OCI-LY1 (cell line): ENCODE results near the gene SLC22A23.

ENCODE experiments used
- H2AFZ ChIP-seq: fragments of 200-600 bp; sonication (generic), shearing (Covaris generic); 2 replicates; pipeline ENCODE4 v1.6.0; 2014; ENCODE audit warnings: antibody characterized with exemption, mild to moderate bottlenecking, low read length
- H3F3A ChIP-seq: fragments of 200-600 bp; sonication (generic), shearing (Covaris generic); 2 replicates; pipeline ENCODE4 v1.6.0; 2014; ENCODE audit warnings: mild to moderate bottlenecking, antibody characterized with exemption, low read length, moderate library complexity; ENCODE audit not compliant: insufficient read depth
- H3K27ac ChIP-seq: fragments of 200-600 bp; sonication (generic); 2 replicates; pipeline ENCODE4 v1.5.1; 2014; ENCODE audit warnings: low read length, mixed run types, mild to moderate bottlenecking, low read depth; ENCODE audit not compliant: poor library complexity, severe bottlenecking
- H3K27me3 ChIP-seq: fragments of 200-600 bp; sonication (generic); 2 replicates; pipeline ENCODE4 v1.6.0; 2014; ENCODE audit warnings: antibody characterized with exemption, mild to moderate bottlenecking, low read length, moderate library complexity; ENCODE audit not compliant: insufficient read depth
- H3K36me3 ChIP-seq: fragments of 200-600 bp; sonication (generic); 2 replicates; pipeline ENCODE4 v1.6.1; 2014; ENCODE audit warnings: mild to moderate bottlenecking, antibody characterized with exemption, low read length, moderate library complexity, mixed read lengths; ENCODE audit not compliant: insufficient read depth
- H3K4me1 ChIP-seq: fragments of 200-600 bp; sonication (generic); 2 replicates; pipeline ENCODE4 v1.5.1; 2014; ENCODE audit warnings: mild to moderate bottlenecking, low read length, moderate library complexity; ENCODE audit not compliant: insufficient read depth, severe bottlenecking
- H3K4me2 ChIP-seq: fragments of 200-600 bp; sonication (generic), shearing (Covaris generic); 2 replicates; pipeline ENCODE4 v1.6.1; 2014; ENCODE audit warnings: low read length
- H3K4me3 ChIP-seq: fragments of 200-600 bp; sonication (generic); 2 replicates; pipeline ENCODE4 v1.5.1; 2014; ENCODE audit warnings: low read length, low read depth, mild to moderate bottlenecking, mixed read lengths; ENCODE audit not compliant: poor library complexity, severe bottlenecking
- H3K79me2 ChIP-seq: fragments of 200-600 bp; shearing (Covaris generic); 2 replicates; pipeline ENCODE4 v1.6.1; 2016; ENCODE audit warnings: mixed run types, low read length, mixed read lengths; ENCODE audit not compliant: insufficient read depth
- H3K9ac ChIP-seq: fragments of 200-600 bp; sonication (generic), shearing (Covaris generic); 2 replicates; pipeline ENCODE4 v1.6.1; 2014; ENCODE audit warnings: mild to moderate bottlenecking, low read length, mixed read lengths
- H3K9me2 ChIP-seq: fragments of 200-600 bp; sonication (generic), shearing (Covaris generic); 2 replicates; pipeline ENCODE4 v1.6.1; 2014; ENCODE audit warnings: low read depth, mild to moderate bottlenecking, low read length, mixed read lengths
- H3K9me3 ChIP-seq: fragments of 200-600 bp; shearing (Covaris generic); 2 replicates; pipeline ENCODE4 v1.6.1; 2014; ENCODE audit warnings: low read length, mixed read lengths
- H4K20me1 ChIP-seq: fragments of 200-600 bp; sonication (generic), shearing (Covaris generic); 2 replicates; pipeline ENCODE4 v1.6.0; 2016; ENCODE audit warnings: mild to moderate bottlenecking, low read length; ENCODE audit not compliant: insufficient read depth
- CTCF ChIP-seq: fragments of 200-600 bp; sonication (generic), shearing (Covaris generic); IDR thresholded peaks from 2 replicates; pipeline ENCODE4 v1.5.1; 2017; ENCODE audit warnings: mild to moderate bottlenecking, antibody characterized with exemption, low read length, moderate library complexity, mixed read lengths
- EZH2 ChIP-seq: fragments of 200-600 bp; sonication (generic), shearing (Covaris generic); IDR thresholded peaks from 2 replicates; pipeline ENCODE4 v1.8.0; 2017; ENCODE audit warnings: borderline replicate concordance, mixed run types, mild to moderate bottlenecking, antibody characterized with exemption, low read length, moderate library complexity, mixed read lengths

Gene SLC22A23

GRCh38 chr6:3390698-3391097, 66.2 kb downstream of the SLC22A23 start:
- Histone ChIP-seq H3K27me3 (peaks cover 4% of the 10 kb centered on the region; the same call in 1 of the 2 replicates), H3K79me2 (no peaks in the 10 kb centered on the region), H3K4me2 (no peak overlapping the region), H3K9me2 (no peaks in the 10 kb centered on the region), H3K9ac (no peak overlapping the region), H2AFZ (no peak overlapping the region), H3K27ac (no peak overlapping the region), H3K4me1 (no peaks in the 10 kb centered on the region), H3F3A (no peaks in the 10 kb centered on the region), H3K36me3 (no peaks in the 10 kb centered on the region), H3K9me3 (no peaks in the 10 kb centered on the region), H4K20me1 (no peaks in the 10 kb centered on the region), H3K4me3 (no peak overlapping the region)
- TF ChIP-seq CTCF: no peak
- no peak for TF ChIP-seq EZH2

- Histone ChIP-seq H3K9me2 (no peaks in the 10 kb centered on the region), H3K9me3 (no peaks in the 10 kb centered on the region), H3K27me3 (peaks cover 4% of the 10 kb centered on the region; the same call in 1 of the 2 replicates), H3K4me1 (no peaks in the 10 kb centered on the region), H2AFZ (no peak overlapping the region), H3F3A (no peaks in the 10 kb centered on the region), H3K79me2 (no peaks in the 10 kb centered on the region), H3K36me3 (no peaks in the 10 kb centered on the region), H3K9ac (no peak overlapping the region), H4K20me1 (no peaks in the 10 kb centered on the region), H3K4me2 (no peak overlapping the region), H3K27ac (no peak overlapping the region), H3K4me3 (no peak overlapping the region)
- TF ChIP-seq EZH2: no peak
These were observed 67.3 kb downstream of the SLC22A23 start for GRCh38 chr6:3389390-3390167.

- Histone ChIP-seq H3F3A (no peaks in the 10 kb centered on the region), H3K4me3 (no peak overlapping the region), H3K79me2 (no peaks in the 10 kb centered on the region), H3K36me3 (no peaks in the 10 kb centered on the region), H3K4me2 (no peak overlapping the region), H3K9me2 (no peaks in the 10 kb centered on the region), H4K20me1 (no peaks in the 10 kb centered on the region), H3K9me3 (no peaks in the 10 kb centered on the region), H3K27me3 (0 out of 2 replicates have a peak, but pooled peaks cover 4% of the 10 kb centered on the region), H3K27ac (no peak overlapping the region), H3K9ac (no peak overlapping the region), H3K4me1 (no peaks in the 10 kb centered on the region), H2AFZ (no peak overlapping the region)
- TF ChIP-seq EZH2 (no peak), CTCF (no peak)
These were observed 68.1 kb downstream of the SLC22A23 start for GRCh38 chr6:3388786-3389185.
